ENCODE data around the gene FAP. TPM values are rescaled to one million over a fixed set of nuclear protein-coding genes. Genes with fewer than 3 reads are reported as not detected.

Gene FAP
- total RNA-seq, 4 donors from 2014 or later, result 4.6 to 14.0 (median 11.1) TPM

DNA sequence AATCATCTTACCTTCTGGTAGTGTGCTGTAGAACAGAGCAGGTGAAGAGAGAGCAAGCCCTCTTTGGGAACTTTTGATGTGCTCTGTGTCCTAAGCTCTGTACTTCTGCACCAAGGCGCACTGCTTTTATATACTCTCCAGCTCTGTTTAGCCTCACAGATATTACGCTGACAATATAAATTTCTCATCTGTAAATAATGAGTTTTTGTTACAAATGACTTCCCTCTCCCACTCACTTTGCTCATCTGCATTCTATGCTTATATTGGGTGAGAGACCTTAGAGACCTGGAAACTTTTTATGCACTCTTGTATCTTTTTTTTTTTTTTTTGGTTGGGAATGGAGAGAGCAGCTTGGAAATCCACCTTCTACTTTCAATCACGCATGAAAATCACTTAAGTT lies 91.1 kb downstream of the FAP start, which contains the start of gene GCG:
TSS of gene GCG (minus strand) at position 101 of the 400 bp plus-strand sequence. CDS start 3,069 bp downstream, outside the sequence.
- Histone ChIP-seq H3K36me3 (no peaks in the 10 kb centered on the region), H3K27ac (no peak within 1 kb of the TSS), H3K4me3 (no peak within 1 kb of the TSS), H3K4me1 (no peaks in the 10 kb centered on the region), H3K9me3 (no peaks in the 10 kb centered on the region), H3K27me3 (no peaks in the 10 kb centered on the region)
- no peak for ATAC-seq
- TF ChIP-seq, protein P1, sequence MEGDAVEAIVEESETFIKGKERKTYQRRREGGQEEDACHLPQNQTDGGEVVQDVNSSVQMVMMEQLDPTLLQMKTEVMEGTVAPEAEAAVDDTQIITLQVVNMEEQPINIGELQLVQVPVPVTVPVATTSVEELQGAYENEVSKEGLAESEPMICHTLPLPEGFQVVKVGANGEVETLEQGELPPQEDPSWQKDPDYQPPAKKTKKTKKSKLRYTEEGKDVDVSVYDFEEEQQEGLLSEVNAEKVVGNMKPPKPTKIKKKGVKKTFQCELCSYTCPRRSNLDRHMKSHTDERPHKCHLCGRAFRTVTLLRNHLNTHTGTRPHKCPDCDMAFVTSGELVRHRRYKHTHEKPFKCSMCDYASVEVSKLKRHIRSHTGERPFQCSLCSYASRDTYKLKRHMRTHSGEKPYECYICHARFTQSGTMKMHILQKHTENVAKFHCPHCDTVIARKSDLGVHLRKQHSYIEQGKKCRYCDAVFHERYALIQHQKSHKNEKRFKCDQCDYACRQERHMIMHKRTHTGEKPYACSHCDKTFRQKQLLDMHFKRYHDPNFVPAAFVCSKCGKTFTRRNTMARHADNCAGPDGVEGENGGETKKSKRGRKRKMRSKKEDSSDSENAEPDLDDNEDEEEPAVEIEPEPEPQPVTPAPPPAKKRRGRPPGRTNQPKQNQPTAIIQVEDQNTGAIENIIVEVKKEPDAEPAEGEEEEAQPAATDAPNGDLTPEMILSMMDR (IDR thresholded peaks at IDR 0.05), result no peak
- TF ChIP-seq POLR2A (IDR thresholded peaks at IDR 0.05) (no peak), POLR2AphosphoS5 (IDR thresholded peaks at IDR 0.05) (no peak), EP300 (IDR thresholded peaks at IDR 0.05) (no peak)
- WGBS, 2 donors (ENCODE audit: low coverage in 1 of 2), result 69 to 81% methylated on average over 3 of the region's 3 CpGs

DNA sequence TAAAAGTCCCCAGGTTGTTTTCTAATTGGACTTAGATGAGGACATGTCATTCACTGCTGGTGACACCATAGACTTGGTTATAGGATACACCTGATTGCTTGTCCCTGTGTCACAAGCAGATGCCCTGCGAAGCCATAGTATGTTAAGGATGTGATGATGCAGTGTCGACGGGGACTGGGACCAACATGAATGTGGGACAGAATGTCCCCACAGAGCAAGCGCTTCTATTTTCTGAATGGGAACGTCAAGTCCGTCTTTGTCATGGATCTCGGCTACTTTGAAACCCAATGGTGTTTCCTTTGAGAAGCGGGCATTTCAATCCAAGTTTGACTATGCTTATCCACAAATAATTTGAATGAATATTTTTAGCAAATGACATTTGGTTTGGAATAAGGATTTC lies 93.3 kb downstream of the FAP start:
- no peaks in the 10 kb centered on the region for H3K4me1 ChIP-seq
- TF ChIP-seq, protein P1 (IDR thresholded peaks at IDR 0.05), result no peak
- TF ChIP-seq EP300 (IDR thresholded peaks at IDR 0.05) (no peak), POLR2A (IDR thresholded peaks at IDR 0.05) (no peak), POLR2AphosphoS5 (IDR thresholded peaks at IDR 0.05) (no peak)
- H3K36me3 ChIP-seq, result no peaks in the 10 kb centered on the region
- no peak for ATAC-seq
- no peaks in the 10 kb centered on the region for H3K27me3 ChIP-seq
- H3K9me3 ChIP-seq, result no peaks in the 10 kb centered on the region
- 73 to 86% methylated on average over 8 of the region's 8 CpGs for WGBS, 2 donors (ENCODE audit: low coverage in 1 of 2)
- no peak overlapping the region for H3K4me3 ChIP-seq
- no peak overlapping the region for H3K27ac ChIP-seq

DNA sequence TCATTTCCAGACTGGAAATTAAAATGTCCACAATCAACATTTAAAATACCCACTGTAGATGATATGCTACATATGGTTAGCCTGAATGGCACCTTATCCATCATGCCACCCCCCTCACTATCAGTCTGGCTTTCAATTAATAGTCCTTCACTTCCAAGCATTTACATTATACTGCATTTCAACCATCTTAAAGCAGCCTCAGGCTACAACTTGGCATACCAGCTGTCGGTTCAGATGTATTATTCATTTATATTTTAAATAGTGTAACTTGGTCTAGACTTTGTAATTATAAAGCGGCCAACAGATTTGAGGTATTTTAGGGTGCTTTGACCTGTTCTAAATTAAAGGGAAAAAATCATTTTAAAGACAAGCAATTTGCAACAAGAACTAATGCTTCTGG lies 93.8 kb downstream of the FAP start:
- no peaks in the 10 kb centered on the region for H3K27me3 ChIP-seq
- H3K27ac ChIP-seq, result no peak overlapping the region
- TF ChIP-seq, protein P1 (IDR thresholded peaks at IDR 0.05), result no peak
- TF ChIP-seq EP300 (IDR thresholded peaks at IDR 0.05), result no peak
- TF ChIP-seq POLR2AphosphoS5 (IDR thresholded peaks at IDR 0.05), result no peak
- TF ChIP-seq POLR2A (IDR thresholded peaks at IDR 0.05), result no peak
- WGBS, 2 donors (ENCODE audit: low coverage in 1 of 2), result 42 to 73% methylated on average over 2 of the region's 2 CpGs
- ATAC-seq, result no peak
- H3K36me3 ChIP-seq, result no peaks in the 10 kb centered on the region
- H3K4me1 ChIP-seq, result no peaks in the 10 kb centered on the region
- no peaks in the 10 kb centered on the region for H3K9me3 ChIP-seq
- no peak overlapping the region for H3K4me3 ChIP-seq

DNA sequence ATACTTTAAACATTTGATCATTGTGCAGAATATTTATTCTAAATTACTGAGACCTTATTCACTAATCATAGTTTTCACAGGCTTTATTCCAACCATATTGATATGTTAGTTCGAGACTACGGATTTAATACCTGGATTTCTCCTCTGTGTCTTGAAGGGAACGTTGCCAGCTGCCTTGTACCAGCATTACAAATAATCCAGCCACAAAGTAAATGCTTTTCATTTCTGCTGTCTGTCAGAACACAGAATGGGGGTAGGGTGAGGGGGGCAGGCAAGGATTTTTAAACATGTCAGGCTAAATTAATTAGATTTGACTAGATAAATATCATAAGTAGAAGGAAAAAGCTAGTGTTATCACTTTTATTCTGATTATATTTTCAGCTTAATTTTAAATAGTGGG lies 94.3 kb downstream of the FAP start:
- H3K9me3 ChIP-seq, result no peaks in the 10 kb centered on the region
- no peaks in the 10 kb centered on the region for H3K4me1 ChIP-seq
- H3K27ac ChIP-seq, result no peak overlapping the region
- H3K36me3 ChIP-seq, result no peaks in the 10 kb centered on the region
- no peak for ATAC-seq
- TF ChIP-seq, protein P1 (IDR thresholded peaks at IDR 0.05), result no peak
- no peak for TF ChIP-seq POLR2AphosphoS5 (IDR thresholded peaks at IDR 0.05)
- TF ChIP-seq POLR2A (IDR thresholded peaks at IDR 0.05), result no peak
- no peak for TF ChIP-seq EP300 (IDR thresholded peaks at IDR 0.05)
- WGBS, 2 donors (ENCODE audit: low coverage in 1 of 2), result 16 to 32% methylated on average over 3 of the region's 3 CpGs
- H3K27me3 ChIP-seq, result no peaks in the 10 kb centered on the region
- no peak overlapping the region for H3K4me3 ChIP-seq

DNA sequence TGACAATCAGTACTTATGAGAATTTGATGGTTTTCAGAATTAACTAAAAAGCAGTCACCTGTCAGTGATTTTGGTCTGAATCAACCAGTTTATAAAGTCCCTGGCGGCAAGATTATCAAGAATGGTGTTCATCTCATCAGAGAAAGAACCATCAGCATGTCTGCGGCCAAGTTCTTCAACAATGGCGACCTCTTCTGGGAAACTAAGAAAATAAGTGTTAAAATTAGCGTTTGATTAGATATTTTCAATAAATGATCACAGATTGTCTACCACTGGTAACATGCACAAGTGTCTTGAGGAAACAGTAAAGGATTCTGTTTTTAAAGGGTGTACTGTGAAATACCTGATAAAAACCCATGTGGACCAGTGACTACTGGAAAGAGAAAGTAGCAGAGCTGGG lies 99.3 kb downstream of the FAP start:
- H3K27ac ChIP-seq, result no peak overlapping the region
- no peaks in the 10 kb centered on the region for H3K9me3 ChIP-seq
- no peak for ATAC-seq
- no peaks in the 10 kb centered on the region for H3K27me3 ChIP-seq
- H3K4me1 ChIP-seq, result no peaks in the 10 kb centered on the region
- no peaks in the 10 kb centered on the region for H3K36me3 ChIP-seq
- TF ChIP-seq POLR2AphosphoS5 (IDR thresholded peaks at IDR 0.05) (no peak), EP300 (IDR thresholded peaks at IDR 0.05) (no peak), POLR2A (IDR thresholded peaks at IDR 0.05) (no peak)
- no peak overlapping the region for H3K4me3 ChIP-seq
- WGBS, 2 donors (ENCODE audit: low coverage in 1 of 2), result 87 to 97% methylated on average over 4 of the region's 4 CpGs

Data from gastroesophageal sphincter (tissue), 4 donors.